WTC11 (cell line): ENCODE data around the gene C1GALT1C1. TPM values are rescaled to one million over a fixed set of nuclear protein-coding genes. Genes with fewer than 3 reads are reported as not detected.

Experiments used
- ATAC-seq: fragments of 200-7000 bp; cut with Tn5 transposase; 2 replicates; pipeline ENCODE4 v1.10.0; 2021; ENCODE audit warnings: mild to moderate bottlenecking, moderate library complexity
- CTCF ChIA-PET: fragments of 300-600 bp; sonication (Branson Sonifier 250); formaldehyde crosslinking; loops from one replicate; lab custom pipeline; 2021; ENCODE audit warnings: antibody characterized with exemption; lab: Charles Lee
- POLR2A ChIA-PET: fragments of 350-600 bp; sonication (Branson Sonifier 250); formaldehyde crosslinking; loops from one replicate; lab custom pipeline; 2021; ENCODE audit warnings: antibody characterized with exemption; lab: Charles Lee
- DNase-seq: peaks from one replicate; pipeline ENCODE4 v3.0.0; 2021; ENCODE audit warnings: low spot score
- H3K27ac Mint-ChIP-seq: 2 replicates; pipeline ENCODE4 v1.8.0; 2021; ENCODE audit warnings: mixed read lengths
- H3K27me3 Mint-ChIP-seq: 2 replicates; pipeline ENCODE4 v1.8.0; 2021; ENCODE audit warnings: low read depth, mild to moderate bottlenecking, moderate library complexity, mixed read lengths
- H3K36me3 Mint-ChIP-seq: 2 replicates; pipeline ENCODE4 v1.8.0; 2021; ENCODE audit warnings: mixed read lengths
- H3K4me1 Mint-ChIP-seq: 2 replicates; pipeline ENCODE4 v1.8.0; 2022; ENCODE audit warnings: mixed read lengths
- H3K4me3 Mint-ChIP-seq: 2 replicates; pipeline ENCODE4 v1.8.0; 2021; ENCODE audit warnings: mild to moderate bottlenecking, moderate library complexity, mixed read lengths
- H3K9me3 Mint-ChIP-seq: 2 replicates; pipeline ENCODE4 v1.8.0; 2021; ENCODE audit warnings: mixed read lengths
- ATF1 ChIP-seq: sonication (generic); formaldehyde crosslinking; IDR thresholded peaks from 2 replicates; pipeline ENCODE4 v1.8.1; 2023; ENCODE audit warnings: mild to moderate bottlenecking, moderate library complexity, missing genetic modification reagents
- ATF2 ChIP-seq: sonication (generic); formaldehyde crosslinking; IDR thresholded peaks from 2 replicates; pipeline ENCODE4 v1.8.1; 2022; ENCODE audit warnings: low read depth, missing genetic modification reagents, borderline replicate concordance
- CREB1 ChIP-seq: sonication (generic); formaldehyde crosslinking; IDR thresholded peaks from 2 replicates; pipeline ENCODE4 v1.8.0; 2023; ENCODE audit warnings: mild to moderate bottlenecking, missing genetic modification reagents
- CTCF ChIP-seq: fragments of 200-600 bp; IDR thresholded peaks from 2 replicates; pipeline ENCODE4 v1.8.0; 2022; ENCODE audit warnings: antibody characterized with exemption
- ELF4 ChIP-seq: sonication (generic); formaldehyde crosslinking; IDR thresholded peaks from 2 replicates; pipeline ENCODE4 v1.8.1; 2022; ENCODE audit warnings: low read depth, mild to moderate bottlenecking, moderate library complexity, missing genetic modification reagents
- EMX1 ChIP-seq: fragments of 250-450 bp; sonication (Bioruptor Pico); IDR thresholded peaks from 2 replicates; pipeline ENCODE4 v1.8.0; 2021; ENCODE audit warnings: mild to moderate bottlenecking
- ERG ChIP-seq: fragments of 250-450 bp; sonication (Bioruptor Pico); IDR thresholded peaks from 2 replicates; pipeline ENCODE4 v1.8.0; 2021; ENCODE audit warnings: mild to moderate bottlenecking
- GTF2I ChIP-seq: fragments of 250-450 bp; sonication (Bioruptor Pico); conservative IDR thresholded peaks from 2 replicates; pipeline ENCODE4 v1.4.0; 2021; ENCODE audit warnings: mild to moderate bottlenecking
- HMGA2 ChIP-seq: fragments of 250-450 bp; sonication (Bioruptor Pico); IDR thresholded peaks from 2 replicates; pipeline ENCODE4 v1.4.0; 2021; ENCODE audit warnings: mild to moderate bottlenecking, moderate library complexity
- HMGXB4 ChIP-seq: sonication (generic); formaldehyde crosslinking; IDR thresholded peaks from 2 replicates; pipeline ENCODE4 v1.8.1; 2023; ENCODE audit warnings: mild to moderate bottlenecking, moderate library complexity, missing genetic modification reagents
- JAZF1 ChIP-seq: fragments of 250-450 bp; sonication (Bioruptor Pico); IDR thresholded peaks from 2 replicates; pipeline ENCODE4 v1.9.0; 2021; ENCODE audit warnings: moderate library complexity, mild to moderate bottlenecking, inconsistent platforms
- JUN ChIP-seq: sonication (generic); formaldehyde crosslinking; IDR thresholded peaks from 2 replicates; pipeline ENCODE4 v1.8.0; 2023; ENCODE audit warnings: mild to moderate bottlenecking, missing genetic modification reagents
- MYBL2 ChIP-seq: sonication (generic); formaldehyde crosslinking; IDR thresholded peaks from 2 replicates; pipeline ENCODE4 v1.8.1; 2023; ENCODE audit warnings: mild to moderate bottlenecking, moderate library complexity, missing genetic modification reagents
- NFYB ChIP-seq: sonication (generic); formaldehyde crosslinking; conservative IDR thresholded peaks from 2 replicates; pipeline ENCODE4 v1.8.0; 2022; ENCODE audit warnings: low read depth, missing genetic modification reagents
- NR2C2 ChIP-seq: sonication (generic); formaldehyde crosslinking; IDR thresholded peaks from 2 replicates; pipeline ENCODE4 v1.8.0; 2022; ENCODE audit warnings: mild to moderate bottlenecking, missing genetic modification reagents
- PREB ChIP-seq: sonication (generic); formaldehyde crosslinking; IDR thresholded peaks from 2 replicates; pipeline ENCODE4 v1.8.1; 2022; ENCODE audit warnings: mild to moderate bottlenecking, missing genetic modification reagents, moderate library complexity, borderline replicate concordance
- PRRX2 ChIP-seq: fragments of 250-450 bp; sonication (Bioruptor Pico); IDR thresholded peaks from 2 replicates; pipeline ENCODE4 v1.8.0; 2021; ENCODE audit warnings: mild to moderate bottlenecking
- RELA ChIP-seq: sonication (generic); formaldehyde crosslinking; IDR thresholded peaks from 2 replicates; pipeline ENCODE4 v1.8.1; 2022; ENCODE audit warnings: missing genetic modification reagents, mild to moderate bottlenecking, borderline replicate concordance
- SMAD3 ChIP-seq: sonication (generic); formaldehyde crosslinking; IDR thresholded peaks from 2 replicates; pipeline ENCODE4 v1.8.0; 2022; ENCODE audit warnings: missing genetic modification reagents, mild to moderate bottlenecking, borderline replicate concordance
- TEAD1 ChIP-seq: sonication (generic); formaldehyde crosslinking; IDR thresholded peaks from 2 replicates; pipeline ENCODE4 v1.8.0; 2022; ENCODE audit warnings: mild to moderate bottlenecking, missing genetic modification reagents
- TEAD4 ChIP-seq: sonication (generic); formaldehyde crosslinking; IDR thresholded peaks from 2 replicates; pipeline ENCODE4 v1.8.0; 2022; ENCODE audit warnings: mild to moderate bottlenecking, missing genetic modification reagents
- ZNF121 ChIP-seq: sonication (generic); formaldehyde crosslinking; IDR thresholded peaks from 2 replicates; pipeline ENCODE4 v1.8.0; 2023; ENCODE audit warnings: missing genetic modification reagents
- ZNF138 ChIP-seq: sonication (generic); formaldehyde crosslinking; conservative IDR thresholded peaks from 2 replicates; pipeline ENCODE4 v1.8.1; 2022; ENCODE audit warnings: mild to moderate bottlenecking, moderate library complexity, missing genetic modification reagents
- ZNF232 ChIP-seq: sonication (generic); formaldehyde crosslinking; IDR thresholded peaks from 2 replicates; pipeline ENCODE4 v1.8.0; 2022; ENCODE audit warnings: mild to moderate bottlenecking, missing genetic modification reagents
- ZNF317 ChIP-seq: sonication (generic); formaldehyde crosslinking; IDR thresholded peaks from 2 replicates; pipeline ENCODE4 v1.8.1; 2023; ENCODE audit warnings: low read depth, mild to moderate bottlenecking, moderate library complexity, missing genetic modification reagents, borderline replicate concordance
- ZNF416 ChIP-seq: fragments of 250-450 bp; sonication (Bioruptor Pico); IDR thresholded peaks from 2 replicates; pipeline ENCODE4 v1.9.0; 2021; ENCODE audit warnings: mild to moderate bottlenecking, inconsistent platforms
- ZNF423 ChIP-seq: fragments of 250-450 bp; sonication (Bioruptor Pico); IDR thresholded peaks from 2 replicates; pipeline ENCODE4 v2.1.2; 2022; ENCODE audit warnings: mild to moderate bottlenecking, moderate library complexity
- ZNF671 ChIP-seq: fragments of 250-450 bp; sonication (Bioruptor Pico); IDR thresholded peaks from 2 replicates; pipeline ENCODE4 v1.8.0; 2021; ENCODE audit warnings: mild to moderate bottlenecking
- total RNA-seq: library from RNA; stranded (reverse); gene quantifications from 3 replicates; pipeline ENCODE4 v1.2.3, GENCODE V29; 2021

Gene C1GALT1C1
- total RNA-seq, 1 experiment from 2014 or later: 12.9 TPM

GRCh38 chrX:120647127-120647526 lies 17.3 kb upstream of the C1GALT1C1 start:
- no peaks in the 10 kb centered on the region for H3K4me1 Mint-ChIP-seq
- CTCF ChIA-PET: no interaction called here

GRCh38 chrX:120642871-120643270 lies 13.0 kb upstream of the C1GALT1C1 start:
- Mint-ChIP-seq H3K4me1 (no peaks in the 10 kb centered on the region), H3K4me3 (no peak overlapping the region)
- no peak for DNase-seq
- no peak for TF ChIP-seq ZNF138
- TF ChIP-seq ZNF317: no peak
- TF ChIP-seq TEAD4 (CRISPR knock-in tag): no peak
- no peak for TF ChIP-seq MYBL2 (CRISPR knock-in tag)
- no peak for TF ChIP-seq ATF1 (CRISPR knock-in tag)
- TF ChIP-seq ZNF232 (CRISPR knock-in tag): no peak
- no peak for TF ChIP-seq SMAD3 (CRISPR knock-in tag)
- TF ChIP-seq TEAD1 (CRISPR knock-in tag): no peak
- no peak for TF ChIP-seq NFYB (CRISPR knock-in tag)
- no peak for TF ChIP-seq JAZF1 (CRISPR knock-in tag)
- no peak for TF ChIP-seq ZNF121
- no peak for TF ChIP-seq EMX1 (CRISPR knock-in tag)
- no peak for TF ChIP-seq CREB1 (CRISPR knock-in tag)
- TF ChIP-seq, all 79 proteins: peak for 0
- Mint-ChIP-seq H3K27ac (no peak overlapping the region), H3K27me3 (no peaks in the 10 kb centered on the region), H3K9me3 (no peaks in the 10 kb centered on the region), H3K36me3 (no peaks in the 10 kb centered on the region)
- CTCF ChIA-PET: interaction anchor here (0.6 kb wide), 1 partner anchor 548 kb away, joined by 4 read pairs; no protein-coding TSS in a partner anchor
- POLR2A ChIA-PET: no interaction called here
- ATAC-seq: no peak

More at GRCh38 chrX:120647127-120647526, 17.3 kb upstream of the C1GALT1C1 start:
- Mint-ChIP-seq H3K4me3 (no peak overlapping the region), H3K27ac (no peak overlapping the region), H3K36me3 (no peaks in the 10 kb centered on the region), H3K9me3 (no peaks in the 10 kb centered on the region), H3K27me3 (no peaks in the 10 kb centered on the region)
- DNase-seq (no peak), ATAC-seq (no peak)
- TF ChIP-seq CREB1 (CRISPR knock-in tag) (no peak), GTF2I (CRISPR knock-in tag) (no peak), EMX1 (CRISPR knock-in tag) (no peak), ERG (no peak), ELF4 (no peak), HMGXB4 (CRISPR knock-in tag) (no peak), TEAD4 (CRISPR knock-in tag) (no peak), ZNF416 (CRISPR knock-in tag) (no peak), PREB (CRISPR knock-in tag) (no peak), ZNF671 (CRISPR knock-in tag) (no peak)
- POLR2A ChIA-PET: no interaction called here

GRCh38 chrX:120638619-120639018 lies 8.8 kb upstream of the C1GALT1C1 start:
- ChIA-PET POLR2A (no interaction called here), CTCF (no interaction called here)
- no peak overlapping the region for H3K4me3 Mint-ChIP-seq
- no peaks in the 10 kb centered on the region for H3K27me3 Mint-ChIP-seq
- no peak for DNase-seq
- no peaks in the 10 kb centered on the region for H3K36me3 Mint-ChIP-seq
- H3K27ac Mint-ChIP-seq: no peak overlapping the region
- H3K4me1 Mint-ChIP-seq: no peaks in the 10 kb centered on the region
- ATAC-seq: no peak
- no peaks in the 10 kb centered on the region for H3K9me3 Mint-ChIP-seq
- no peak for TF ChIP-seq HMGA2 (CRISPR knock-in tag)
- no peak for TF ChIP-seq ZNF416 (CRISPR knock-in tag)
- TF ChIP-seq ATF2 (CRISPR knock-in tag): no peak
- no peak for TF ChIP-seq ZNF423
- TF ChIP-seq CTCF: no peak
- TF ChIP-seq JUN (CRISPR knock-in tag): no peak
- no peak for TF ChIP-seq RELA (CRISPR knock-in tag)
- TF ChIP-seq NR2C2: no peak
- no peak for TF ChIP-seq PRRX2 (CRISPR knock-in tag)
